PFSK-1 (cell line): Measurements from ENCODE around the gene RRAGA.

Experiments used
- FOXP2 ChIP-seq: optimal IDR thresholded peaks from 2 replicates; pipeline ENCODE3; 2011; ENCODE audit warnings: borderline replicate concordance, control low read depth, inconsistent platforms; ENCODE audit not compliant: insufficient read depth; ENCODE audit errors: extremely low read length, extremely low read depth
- POLR2AphosphoS5 ChIP-seq: IDR thresholded peaks from 2 replicates; pipeline ENCODE4 v1.6.1; 2012; ENCODE audit warnings: low read depth, mild to moderate bottlenecking, control low read depth, low read length, moderate library complexity
- SIN3A ChIP-seq: IDR thresholded peaks from 2 replicates; pipeline ENCODE4 v1.6.1; 2012; ENCODE audit warnings: mild to moderate bottlenecking, low read length, moderate library complexity, borderline replicate concordance; ENCODE audit not compliant: insufficient read depth
- TAF1 ChIP-seq: IDR thresholded peaks from 2 replicates; pipeline ENCODE4 v1.6.1; 2012; ENCODE audit warnings: low read length, control low read depth, borderline replicate concordance; ENCODE audit not compliant: insufficient read depth
- TF ChIP-seq, protein P1 (sequence below), 2 experiments: IDR thresholded peaks; 2 replicates each; pipeline versions ENCODE4 v1.6.1 to v1.8.0; 2011 to 2012; ENCODE audit warnings: low read depth in 2 of 2, low read length in 2 of 2, control low read depth in 1 of 2, inconsistent platforms in 1 of 2, mild to moderate bottlenecking in 1 of 2, moderate library complexity in 1 of 2; ENCODE audit not compliant: insufficient read depth in 1 of 2

Gene RRAGA

DNA sequence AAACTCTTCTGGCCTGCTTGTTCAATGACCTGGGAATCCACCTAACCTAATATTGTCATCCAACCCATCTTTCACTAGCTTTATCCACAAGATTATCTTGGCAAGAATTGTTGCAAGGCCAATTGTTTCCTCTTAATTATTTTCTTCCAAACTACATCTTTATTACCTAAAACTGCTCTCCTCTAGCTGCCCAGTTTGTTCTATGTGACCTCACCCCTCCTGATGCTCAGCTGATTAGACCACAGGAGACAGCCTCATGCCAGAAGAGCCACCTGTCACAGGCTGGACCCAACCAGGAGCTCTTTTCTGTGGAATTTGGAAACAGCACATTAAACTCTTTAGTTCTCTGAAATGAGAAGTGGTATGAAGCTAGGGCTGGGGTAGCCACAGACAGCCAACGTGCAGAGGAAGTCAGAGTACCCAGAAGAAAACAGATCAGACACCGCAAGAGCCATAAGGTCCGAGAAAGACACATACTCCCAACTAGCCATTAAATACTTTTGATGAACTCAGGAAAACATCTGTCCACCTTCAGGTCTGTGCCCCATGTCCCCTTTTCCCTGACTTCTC lies 28.3 kb upstream of the RRAGA start:
- TF ChIP-seq POLR2AphosphoS5 (no peak), SIN3A (no peak), TAF1 (no peak), FOXP2 (no peak)
- TF ChIP-seq, protein P1, sequence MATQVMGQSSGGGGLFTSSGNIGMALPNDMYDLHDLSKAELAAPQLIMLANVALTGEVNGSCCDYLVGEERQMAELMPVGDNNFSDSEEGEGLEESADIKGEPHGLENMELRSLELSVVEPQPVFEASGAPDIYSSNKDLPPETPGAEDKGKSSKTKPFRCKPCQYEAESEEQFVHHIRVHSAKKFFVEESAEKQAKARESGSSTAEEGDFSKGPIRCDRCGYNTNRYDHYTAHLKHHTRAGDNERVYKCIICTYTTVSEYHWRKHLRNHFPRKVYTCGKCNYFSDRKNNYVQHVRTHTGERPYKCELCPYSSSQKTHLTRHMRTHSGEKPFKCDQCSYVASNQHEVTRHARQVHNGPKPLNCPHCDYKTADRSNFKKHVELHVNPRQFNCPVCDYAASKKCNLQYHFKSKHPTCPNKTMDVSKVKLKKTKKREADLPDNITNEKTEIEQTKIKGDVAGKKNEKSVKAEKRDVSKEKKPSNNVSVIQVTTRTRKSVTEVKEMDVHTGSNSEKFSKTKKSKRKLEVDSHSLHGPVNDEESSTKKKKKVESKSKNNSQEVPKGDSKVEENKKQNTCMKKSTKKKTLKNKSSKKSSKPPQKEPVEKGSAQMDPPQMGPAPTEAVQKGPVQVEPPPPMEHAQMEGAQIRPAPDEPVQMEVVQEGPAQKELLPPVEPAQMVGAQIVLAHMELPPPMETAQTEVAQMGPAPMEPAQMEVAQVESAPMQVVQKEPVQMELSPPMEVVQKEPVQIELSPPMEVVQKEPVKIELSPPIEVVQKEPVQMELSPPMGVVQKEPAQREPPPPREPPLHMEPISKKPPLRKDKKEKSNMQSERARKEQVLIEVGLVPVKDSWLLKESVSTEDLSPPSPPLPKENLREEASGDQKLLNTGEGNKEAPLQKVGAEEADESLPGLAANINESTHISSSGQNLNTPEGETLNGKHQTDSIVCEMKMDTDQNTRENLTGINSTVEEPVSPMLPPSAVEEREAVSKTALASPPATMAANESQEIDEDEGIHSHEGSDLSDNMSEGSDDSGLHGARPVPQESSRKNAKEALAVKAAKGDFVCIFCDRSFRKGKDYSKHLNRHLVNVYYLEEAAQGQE (IDR thresholded peaks at IDR 0.05; ENCODE audit: insufficient read depth in 1 of 2, low read depth in 2 of 2, low read length in 2 of 2), result no peak

DNA sequence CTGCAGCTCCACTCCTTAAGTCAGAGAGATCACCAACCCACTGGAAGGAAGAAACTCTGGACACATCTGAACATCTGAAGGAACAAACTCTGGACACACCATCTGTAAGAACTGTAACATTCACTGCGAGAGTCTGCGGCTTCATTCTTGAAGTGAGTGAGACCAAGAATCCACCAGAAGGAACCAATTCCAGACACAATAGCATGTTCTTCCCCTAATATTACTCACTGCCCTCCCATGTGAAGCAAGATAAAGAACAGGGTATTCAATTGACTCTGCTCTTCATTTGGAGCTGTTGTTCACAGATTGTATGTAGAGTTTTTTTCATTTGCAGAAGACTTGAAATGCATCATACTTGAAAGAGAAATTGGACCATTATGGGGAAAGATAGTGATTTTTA lies 27.0 kb upstream of the RRAGA start:
- TF ChIP-seq, protein P1 (IDR thresholded peaks at IDR 0.05; ENCODE audit: insufficient read depth in 1 of 2, low read depth in 2 of 2, low read length in 2 of 2), result no peak
- no peak for TF ChIP-seq TAF1
- no peak for TF ChIP-seq FOXP2
- no peak for TF ChIP-seq SIN3A
- TF ChIP-seq POLR2AphosphoS5, result no peak

DNA sequence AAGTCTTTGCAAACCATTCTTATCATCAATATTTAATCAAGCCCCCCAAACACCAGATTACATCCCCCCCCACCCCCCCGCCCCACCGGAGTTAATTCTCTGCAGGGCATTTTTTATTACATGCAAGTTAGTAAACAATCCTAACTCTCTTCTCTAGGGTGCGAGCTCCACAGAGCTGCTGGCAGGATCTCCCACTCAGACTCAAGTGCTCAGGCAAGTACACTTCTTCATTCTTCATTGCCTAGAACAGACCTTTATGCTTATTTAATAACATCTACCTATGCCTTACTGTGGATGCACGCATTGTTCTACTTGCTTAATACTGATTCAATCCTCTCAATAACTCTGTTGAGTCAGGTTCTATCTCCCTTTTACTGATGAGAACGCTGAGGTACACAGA lies 26.1 kb upstream of the RRAGA start:
- TF ChIP-seq POLR2AphosphoS5 (no peak), TAF1 (no peak), FOXP2 (no peak), SIN3A (no peak)
- TF ChIP-seq, protein P1 (IDR thresholded peaks at IDR 0.05; ENCODE audit: insufficient read depth in 1 of 2, low read depth in 2 of 2, low read length in 2 of 2), result no peak

DNA sequence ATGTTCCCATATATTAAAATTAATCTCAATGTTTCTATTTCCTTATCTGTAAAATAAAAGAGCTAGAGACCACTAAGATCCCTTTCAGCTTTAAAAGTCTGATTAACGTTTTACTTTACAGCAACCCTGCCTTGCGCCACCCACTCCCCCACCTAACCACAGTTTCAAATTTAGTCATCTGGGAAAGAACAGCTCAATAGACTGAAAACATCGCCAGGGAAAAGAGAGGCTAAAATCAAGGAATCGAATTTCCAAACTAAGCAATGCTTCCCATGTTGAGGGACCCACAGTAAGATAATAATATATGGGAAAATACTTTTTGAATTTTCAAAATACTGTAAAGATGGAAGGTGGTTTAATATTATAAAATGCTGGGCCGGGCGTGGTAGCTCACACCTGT lies 22.9 kb upstream of the RRAGA start:
- no peak for TF ChIP-seq POLR2AphosphoS5
- no peak for TF ChIP-seq SIN3A
- no peak for TF ChIP-seq TAF1
- TF ChIP-seq, protein P1 (IDR thresholded peaks at IDR 0.05; ENCODE audit: insufficient read depth in 1 of 2, low read depth in 2 of 2, low read length in 2 of 2), result no peak
- TF ChIP-seq FOXP2, result no peak

DNA sequence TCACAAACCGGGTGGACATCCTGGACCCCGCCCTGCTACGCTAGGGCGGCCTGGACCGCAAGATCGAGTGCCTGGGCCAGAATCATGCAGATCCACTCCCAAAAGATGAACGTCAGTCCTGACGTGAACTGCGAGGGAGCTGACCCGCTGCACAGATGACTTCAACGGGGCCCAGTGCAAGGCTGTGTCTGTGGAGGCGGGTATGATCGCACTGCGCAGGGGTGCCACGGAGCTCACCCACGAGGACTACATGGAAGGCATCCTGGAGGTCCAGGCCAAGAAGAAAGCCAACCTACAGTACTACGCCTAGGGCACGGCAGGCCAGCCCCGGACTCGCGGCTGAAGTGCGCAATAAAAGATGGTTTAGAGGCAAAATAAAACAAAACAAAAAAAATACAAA lies 21.4 kb upstream of the RRAGA start:
- TF ChIP-seq SIN3A (no peak), TAF1 (no peak), POLR2AphosphoS5 (no peak), FOXP2 (no peak)
- TF ChIP-seq, protein P1 (IDR thresholded peaks at IDR 0.05; ENCODE audit: insufficient read depth in 1 of 2, low read depth in 2 of 2, low read length in 2 of 2), result no peak
